Smooth muscle cell (in vitro differentiated cells): ENCODE results near the gene MAML3. TPM values are rescaled to one million over a fixed set of nuclear protein-coding genes. Genes with fewer than 3 reads are reported as not detected.

Experiments used
- DNase-seq: peaks from one replicate; lab custom pipeline; 2025; ENCODE audit not compliant: unreplicated experiment; lab: John Stamatoyannopoulos, UW
- H2AFZ ChIP-seq: fragments of 200-600 bp; sonication (generic); 2 replicates; pipeline ENCODE4 v1.6.0; 2016; ENCODE audit warnings: antibody characterized with exemption, low read depth, mild to moderate bottlenecking
- H3F3A ChIP-seq: fragments of 200-600 bp; sonication (generic); 2 replicates; pipeline ENCODE4 v1.6.0; 2017; ENCODE audit warnings: antibody characterized with exemption, low read depth
- H3K27ac ChIP-seq: fragments of 200-600 bp; sonication (generic); 2 replicates; pipeline ENCODE4 v1.5.1; 2016; ENCODE audit warnings: low read depth, mild to moderate bottlenecking
- H3K27me3 ChIP-seq: fragments of 200-600 bp; sonication (generic); 2 replicates; pipeline ENCODE4 v1.6.1; 2016; ENCODE audit warnings: low read depth, mild to moderate bottlenecking
- H3K36me3 ChIP-seq: fragments of 200-600 bp; sonication (generic); 2 replicates; pipeline ENCODE4 v1.5.1; 2016; ENCODE audit warnings: low read depth
- H3K4me1 ChIP-seq: fragments of 200-600 bp; sonication (generic); 2 replicates; pipeline ENCODE4 v1.5.1; 2016; ENCODE audit warnings: low read depth
- H3K4me2 ChIP-seq: fragments of 200-600 bp; sonication (generic); 2 replicates; pipeline ENCODE4 v1.6.0; 2016; ENCODE audit warnings: mild to moderate bottlenecking
- H3K4me3 ChIP-seq: fragments of 200-600 bp; sonication (generic); 2 replicates; pipeline ENCODE4 v1.5.1; 2016; ENCODE audit warnings: mild to moderate bottlenecking
- H3K79me2 ChIP-seq: fragments of 200-600 bp; sonication (generic); 2 replicates; pipeline ENCODE4 v1.6.0; 2016; ENCODE audit warnings: low read depth, mild to moderate bottlenecking
- H3K9ac ChIP-seq: fragments of 200-600 bp; sonication (generic); 2 replicates; pipeline ENCODE4 v1.6.0; 2016; ENCODE audit warnings: low read depth
- H3K9me3 ChIP-seq: fragments of 200-600 bp; sonication (generic); replicated peaks from 2 replicates; pipeline ENCODE4 v1.5.1; 2016; ENCODE audit warnings: low read depth
- H4K20me1 ChIP-seq: fragments of 200-600 bp; sonication (generic); 2 replicates; pipeline ENCODE4 v1.6.0; 2016; ENCODE audit warnings: low read depth
- WGBS: methylation state at CpG from one replicate; pipeline ENCODE4 v1.1.7; 2016; ENCODE audit warnings: low lambda C conversion rate; 5-methylcytosine and 5-hydroxymethylcytosine counted together
- polyA plus RNA-seq: library from polyadenylated mRNA; unstranded; fragments of >200 nt; fragmentation: Nextera tagmentation; extraction: Ambion mirVana; gene quantifications from 2 replicates; pipeline ENCODE4 v1.2.1, GENCODE V29; 2016
- total RNA-seq: library from RNA; depleted of rRNA; stranded (reverse); fragments of >200 nt; gene quantifications from 2 replicates; pipeline ENCODE4 v1.2.3, GENCODE V29; 2014
- TF ChIP-seq, protein P1 (sequence below): fragments of 200-600 bp; sonication (generic); IDR thresholded peaks from 2 replicates; pipeline ENCODE4 v1.5.1; 2017; ENCODE audit warnings: borderline replicate concordance, mild to moderate bottlenecking, antibody characterized with exemption; ENCODE audit not compliant: insufficient read depth, poor library complexity, severe bottlenecking

The MAML3 gene
- total and polyA plus RNA-seq, 2 experiments from 2014 or later = 4.9 to 12.6 TPM

DNA sequence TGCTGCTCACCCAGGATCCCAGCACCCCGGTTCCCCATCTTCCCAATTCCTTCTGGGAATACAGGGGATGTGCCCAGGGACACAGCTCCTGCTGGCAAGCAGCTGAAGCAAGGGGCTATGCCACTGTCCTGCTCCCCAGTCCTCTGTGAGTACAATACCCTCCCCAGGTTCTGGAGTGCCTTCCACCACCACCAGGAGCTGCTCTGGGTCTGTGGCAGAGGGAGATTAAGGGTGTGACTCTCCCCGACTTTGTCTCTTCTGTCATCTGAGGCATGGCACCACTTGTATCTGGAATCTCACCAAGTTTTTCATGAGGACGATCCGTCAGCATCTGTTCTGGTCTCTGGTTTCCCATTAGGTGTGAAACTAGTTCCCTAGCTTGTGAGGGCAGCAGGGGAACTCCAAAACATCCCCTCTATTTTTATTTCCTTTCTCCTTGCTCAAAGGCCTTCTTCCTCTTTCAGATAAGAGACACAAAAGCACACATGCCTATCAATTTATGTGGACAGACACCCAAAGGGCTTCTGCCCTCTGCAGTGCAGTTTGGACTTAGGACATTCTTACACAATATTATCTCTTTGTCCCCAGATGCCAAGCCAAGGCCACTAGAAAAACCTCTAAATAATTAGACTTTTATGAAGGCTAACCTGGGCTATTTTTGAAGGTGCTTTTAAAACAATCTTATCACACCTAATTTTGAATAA, 461.5 kb downstream of the MAML3 start:
- Histone ChIP-seq H3K79me2 (no peaks in the 10 kb centered on the region), H3K4me3 (no peak overlapping the region), H3K4me2 (no peak overlapping the region), H2AFZ (no peak overlapping the region), H4K20me1 (no peaks in the 10 kb centered on the region), H3K27me3 (no peaks in the 10 kb centered on the region), H3K27ac (no peak overlapping the region), H3K4me1 (no peaks in the 10 kb centered on the region), H3K36me3 (peaks cover 6% of the 10 kb centered on the region), H3F3A (no peaks in the 10 kb centered on the region), H3K9ac (no peak overlapping the region), H3K9me3 (no peaks in the 10 kb centered on the region)
- no peak for DNase-seq
- TF ChIP-seq, protein P1, sequence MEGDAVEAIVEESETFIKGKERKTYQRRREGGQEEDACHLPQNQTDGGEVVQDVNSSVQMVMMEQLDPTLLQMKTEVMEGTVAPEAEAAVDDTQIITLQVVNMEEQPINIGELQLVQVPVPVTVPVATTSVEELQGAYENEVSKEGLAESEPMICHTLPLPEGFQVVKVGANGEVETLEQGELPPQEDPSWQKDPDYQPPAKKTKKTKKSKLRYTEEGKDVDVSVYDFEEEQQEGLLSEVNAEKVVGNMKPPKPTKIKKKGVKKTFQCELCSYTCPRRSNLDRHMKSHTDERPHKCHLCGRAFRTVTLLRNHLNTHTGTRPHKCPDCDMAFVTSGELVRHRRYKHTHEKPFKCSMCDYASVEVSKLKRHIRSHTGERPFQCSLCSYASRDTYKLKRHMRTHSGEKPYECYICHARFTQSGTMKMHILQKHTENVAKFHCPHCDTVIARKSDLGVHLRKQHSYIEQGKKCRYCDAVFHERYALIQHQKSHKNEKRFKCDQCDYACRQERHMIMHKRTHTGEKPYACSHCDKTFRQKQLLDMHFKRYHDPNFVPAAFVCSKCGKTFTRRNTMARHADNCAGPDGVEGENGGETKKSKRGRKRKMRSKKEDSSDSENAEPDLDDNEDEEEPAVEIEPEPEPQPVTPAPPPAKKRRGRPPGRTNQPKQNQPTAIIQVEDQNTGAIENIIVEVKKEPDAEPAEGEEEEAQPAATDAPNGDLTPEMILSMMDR = no peak
- 55% methylated on average over 4 of the region's 4 CpGs for WGBS

DNA sequence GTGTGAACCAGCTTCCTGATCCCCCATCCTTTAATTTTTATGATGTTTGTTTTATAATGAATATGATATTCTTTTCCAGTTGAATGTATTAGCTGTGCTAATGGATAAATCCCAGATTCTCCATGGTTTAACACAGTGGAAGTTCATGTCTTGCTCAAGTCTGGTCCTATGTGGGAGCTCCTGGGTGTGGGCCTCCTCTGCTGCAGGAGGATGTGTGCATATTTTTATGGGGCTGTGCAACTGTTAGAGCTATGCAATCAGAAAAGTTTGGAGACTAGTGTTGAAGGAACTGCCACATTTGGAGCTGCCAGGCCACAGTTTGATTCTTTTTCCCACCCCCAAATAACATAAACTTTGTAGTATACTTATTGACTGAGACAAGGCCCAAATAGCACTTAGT, 463.6 kb downstream of the MAML3 start:
- H3K79me2 ChIP-seq = no peaks in the 10 kb centered on the region
- TF ChIP-seq, protein P1 = no peak
- no peaks in the 10 kb centered on the region for H3K9me3 ChIP-seq
- H3K27ac ChIP-seq = no peak overlapping the region
- H3K4me3 ChIP-seq = no peak overlapping the region
- H3K4me2 ChIP-seq = no peak overlapping the region
- DNase-seq = no peak
- H2AFZ ChIP-seq = no peak overlapping the region
- no peaks in the 10 kb centered on the region for H3K27me3 ChIP-seq
- H3F3A ChIP-seq = no peaks in the 10 kb centered on the region
- no peaks in the 10 kb centered on the region for H3K36me3 ChIP-seq
- no peaks in the 10 kb centered on the region for H3K4me1 ChIP-seq
- H4K20me1 ChIP-seq = no peaks in the 10 kb centered on the region
- H3K9ac ChIP-seq = no peak overlapping the region

DNA sequence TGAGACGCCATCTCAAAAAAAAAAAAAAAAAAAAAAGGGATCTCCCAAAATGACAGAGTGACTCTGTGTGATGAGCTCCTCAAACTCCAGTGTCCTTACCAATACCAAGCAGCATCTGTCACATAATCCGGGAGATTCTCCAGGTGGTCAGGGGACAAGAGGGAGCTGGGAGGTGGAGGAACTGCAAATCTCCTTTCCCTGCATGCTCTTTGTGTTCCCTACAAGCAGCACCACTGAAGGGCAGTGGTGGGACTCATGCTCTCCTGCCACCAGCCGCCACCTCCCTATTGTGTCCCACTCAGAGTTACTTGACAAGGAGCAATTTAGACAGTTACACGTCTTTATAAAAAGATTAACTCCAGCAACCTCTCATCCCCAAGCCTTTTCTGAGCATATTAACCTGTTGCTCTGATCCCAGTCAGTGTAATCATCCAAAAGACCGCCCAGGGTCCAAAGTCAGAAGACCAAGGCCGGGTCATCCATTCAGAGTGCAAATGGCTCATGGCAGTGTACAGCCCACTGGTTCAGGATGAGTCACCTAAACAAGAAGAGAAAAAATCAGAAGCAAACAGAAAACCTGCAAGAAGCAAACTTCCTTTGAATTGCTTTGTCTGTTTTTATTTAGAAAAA, 464.8 kb downstream of the MAML3 start:
- TF ChIP-seq, protein P1 = no peak
- Histone ChIP-seq H3K9ac (no peak overlapping the region), H3K79me2 (no peaks in the 10 kb centered on the region), H3K4me1 (no peaks in the 10 kb centered on the region), H3F3A (no peaks in the 10 kb centered on the region), H3K4me2 (no peak overlapping the region), H3K36me3 (no peaks in the 10 kb centered on the region), H3K9me3 (no peaks in the 10 kb centered on the region), H2AFZ (no peak overlapping the region), H3K27me3 (no peaks in the 10 kb centered on the region), H3K4me3 (no peak overlapping the region), H3K27ac (no peak overlapping the region), H4K20me1 (no peaks in the 10 kb centered on the region)
- WGBS = 92% methylated on average over 6 of the region's 6 CpGs
- no peak for DNase-seq

DNA sequence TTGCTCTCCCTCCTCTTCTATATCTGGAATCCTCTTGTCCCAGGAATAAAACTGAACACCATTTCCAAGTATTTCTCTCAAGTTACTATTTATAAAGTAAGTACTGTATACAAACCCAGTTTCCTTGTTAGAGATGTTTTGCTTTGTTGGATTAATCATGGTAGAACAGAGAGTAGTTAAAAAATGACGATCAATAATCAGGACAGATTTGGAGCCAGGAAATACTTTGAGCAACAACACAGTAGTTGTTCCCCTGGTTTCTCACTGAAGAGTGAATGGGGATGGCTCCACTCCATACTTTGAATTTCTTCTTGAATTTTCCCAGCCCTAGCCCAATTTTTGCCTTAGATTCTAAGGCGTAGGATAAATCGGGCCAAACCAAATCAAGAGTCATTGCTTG, 467.0 kb downstream of the MAML3 start:
- Histone ChIP-seq H3K36me3 (no peaks in the 10 kb centered on the region), H3K27me3 (no peaks in the 10 kb centered on the region), H3K79me2 (no peaks in the 10 kb centered on the region), H4K20me1 (no peaks in the 10 kb centered on the region), H3K9me3 (no peaks in the 10 kb centered on the region), H3K27ac (no peak overlapping the region), H3K4me1 (no peaks in the 10 kb centered on the region), H3K4me2 (no peak overlapping the region), H2AFZ (no peak overlapping the region), H3K9ac (no peak overlapping the region), H3F3A (no peaks in the 10 kb centered on the region), H3K4me3 (no peak overlapping the region)
- TF ChIP-seq, protein P1 = no peak
- WGBS = 83% methylated on average over 3 of the region's 3 CpGs
- no peak for DNase-seq
